Endothelial cell of umbilical vein (primary cell): ENCODE measurements around the gene ANKRD33B. TPM values are rescaled to one million over a fixed set of nuclear protein-coding genes. Genes with fewer than 3 reads are reported as not detected.

ENCODE experiments used
- BruUV-seq: library from RNA; stranded (reverse); fragments of 400-500 nt; replicated peaks from 2 replicates; lab custom pipeline; 2021; lab: Mats Ljungman, UMichigan
- CTCF ChIA-PET: fragments of 300-600, 350-600 bp; sonication (Branson Sonifier 250); formaldehyde crosslinking; loops from one replicate; lab custom pipeline; 2021; ENCODE audit warnings: antibody characterized with exemption, inconsistent platforms; lab: Charles Lee
- POLR2A ChIA-PET: fragments of 300-600, 350-600 bp; sonication (Branson Sonifier 250); formaldehyde crosslinking; loops from one replicate; lab custom pipeline; 2021; ENCODE audit warnings: antibody characterized with exemption, inconsistent platforms; lab: Charles Lee
- DNase-seq: peaks from one replicate; pipeline ENCODE4 v3.0.0-alpha.2; 2011; ENCODE audit warnings: low read depth, low spot score
- FAIRE-seq: peaks from 2 replicates; lab custom pipeline; 2011; peaks lifted over from hg19 to GRCh38; lab: Jason Lieb, UNC
- H2AFZ ChIP-seq: 2 replicates; pipeline ENCODE4 v1.6.0; 2012; ENCODE audit warnings: low read depth, low read length, control low read depth, inconsistent platforms
- H3K27ac ChIP-seq: 2 replicates; pipeline ENCODE4 v1.5.1; 2011; ENCODE audit warnings: low read depth, mild to moderate bottlenecking, control low read depth, low read length, moderate library complexity; ENCODE audit not compliant: insufficient read depth
- H3K27me3 ChIP-seq, 2 experiments: 2 replicates each; pipeline versions ENCODE4 v1.6.0 to v1.6.1; 2011; ENCODE audit warnings: low read length in 2 of 2, mixed read lengths in 1 of 2; ENCODE audit not compliant: control insufficient read depth in 2 of 2, insufficient read depth in 2 of 2
- H3K36me3 ChIP-seq, 2 experiments: 2 replicates in 1 of 2; 3 replicates in 1 of 2; pipeline ENCODE4 v1.5.1; 2011; ENCODE audit warnings: low read length in 2 of 2, mild to moderate bottlenecking in 1 of 2, moderate library complexity in 1 of 2; ENCODE audit not compliant: control insufficient read depth in 2 of 2, insufficient read depth in 2 of 2; ENCODE audit errors: extremely low read depth in 1 of 2
- H3K4me1 ChIP-seq: 3 replicates; pipeline ENCODE4 v1.5.1; 2011; ENCODE audit warnings: mild to moderate bottlenecking, low read length; ENCODE audit not compliant: control insufficient read depth, insufficient read depth; ENCODE audit errors: extremely low read depth
- H3K4me2 ChIP-seq: 2 replicates; pipeline ENCODE4 v1.6.1; 2011; ENCODE audit warnings: low read length, control low read depth, mixed read lengths; ENCODE audit not compliant: insufficient read depth
- H3K4me3 ChIP-seq, 3 experiments: fragments of 200-600 bp in 1 of 3; sonication (generic), shearing (Covaris generic) in 1 of 3; replicated peaks in 1 of 3; 2 replicates each; pipeline ENCODE4 v1.5.1; 2011 to 2016; ENCODE audit warnings: control low read depth in 3 of 3, low read length in 3 of 3, mild to moderate bottlenecking in 2 of 3, inconsistent platforms in 1 of 3, low read depth in 1 of 3, moderate library complexity in 1 of 3; ENCODE audit not compliant: insufficient read depth in 1 of 3
- H3K79me2 ChIP-seq: 2 replicates; pipeline ENCODE4 v1.6.0; 2012; ENCODE audit warnings: low read length, inconsistent platforms; ENCODE audit not compliant: control insufficient read depth, insufficient read depth
- H3K9ac ChIP-seq: replicated peaks from 2 replicates; pipeline ENCODE3; 2011; ENCODE audit warnings: low read length, control low read depth; ENCODE audit not compliant: insufficient read depth; ENCODE audit errors: extremely low read depth
- H3K9me1 ChIP-seq: replicated peaks from 3 replicates; pipeline ENCODE4 v1.6.0; 2011; ENCODE audit warnings: mild to moderate bottlenecking, low read length; ENCODE audit not compliant: control insufficient read depth, insufficient read depth; ENCODE audit errors: extremely low read depth
- H3K9me3 ChIP-seq: replicated peaks from 2 replicates; pipeline ENCODE4 v1.5.1; 2012; ENCODE audit warnings: low read length, inconsistent platforms; ENCODE audit not compliant: control insufficient read depth, insufficient read depth
- H4K20me1 ChIP-seq: replicated peaks from 2 replicates; pipeline ENCODE3; 2011; ENCODE audit warnings: mild to moderate bottlenecking, low read length; ENCODE audit not compliant: control insufficient read depth, insufficient read depth; ENCODE audit errors: extremely low read depth
- EZH2 ChIP-seq: IDR thresholded peaks from 2 replicates; pipeline ENCODE4 v1.6.1; 2012; ENCODE audit warnings: borderline replicate concordance, low read depth, mild to moderate bottlenecking, moderate library complexity, low read length, inconsistent platforms; ENCODE audit not compliant: severe bottlenecking
- FOS ChIP-seq: IDR thresholded peaks from 2 replicates; pipeline ENCODE4 v1.6.1; 2011; ENCODE audit warnings: mild to moderate bottlenecking, low read length, moderate library complexity, borderline replicate concordance; ENCODE audit not compliant: insufficient read depth
- GATA2 ChIP-seq: IDR thresholded peaks from 2 replicates; pipeline ENCODE4 v1.7.0; 2011; ENCODE audit warnings: low read depth, mild to moderate bottlenecking, moderate library complexity, mixed read lengths, low read length; ENCODE audit not compliant: insufficient read length, insufficient read depth
- JUN ChIP-seq: IDR thresholded peaks from 2 replicates; pipeline ENCODE4 v1.6.1; 2011; ENCODE audit warnings: borderline replicate concordance, low read depth; ENCODE audit not compliant: insufficient read length, insufficient read depth
- MAX ChIP-seq: IDR thresholded peaks from 2 replicates; pipeline ENCODE4 v1.6.1; 2011; ENCODE audit not compliant: insufficient read depth, insufficient read length
- MYC ChIP-seq: IDR thresholded peaks from one replicate; pipeline ENCODE4 v1.6.1; 2011; ENCODE audit warnings: mild to moderate bottlenecking, low read depth, low read length
- POLR2A ChIP-seq: IDR thresholded peaks from 2 replicates; pipeline ENCODE4 v1.6.1; 2012; ENCODE audit warnings: low read depth, mild to moderate bottlenecking, control low read depth, low read length
- POLR2AphosphoS5 ChIP-seq: IDR thresholded peaks from 2 replicates; pipeline ENCODE4 v1.6.1; 2012; ENCODE audit warnings: low read depth, mild to moderate bottlenecking, control low read depth, low read length, moderate library complexity; ENCODE audit not compliant: insufficient read depth
- dilution Hi-C: fragments of 300-500 bp; cut with MboI; formaldehyde crosslinking; loops from one replicate; pipeline ENCODE4 v1.15.0; 2019; ENCODE audit warnings: low sequenced_read_pairs; ENCODE audit not compliant: extremely low pct_ligation_motif_present
- intact Hi-C: fragments of 100-400 bp; cut with micrococcal nuclease; formaldehyde crosslinking; loops from one replicate; pipeline ENCODE4 v1.10.0; 2022
- polyA plus RNA-seq, 4 experiments: library from polyadenylated mRNA; depleted of rRNA in 3 of 4; stranded (reverse) in 3 of 4; unstranded in 1 of 4; fragments of >200 nt; gene quantifications; 2 replicates each; pipeline versions ENCODE4 v1.2.1 to v1.2.3, GENCODE V29; 2011 to 2012; ENCODE audit warnings: missing spikeins in 1 of 4
- total RNA-seq: library from RNA; stranded (reverse); gene quantifications from 2 replicates; pipeline ENCODE4 v1.2.3, GENCODE V29; 2021
- TF ChIP-seq, protein P1 (sequence below), 2 donors: IDR thresholded peaks; 1 replicate in 1 of 2; 2 replicates in 1 of 2; pipeline ENCODE4 v1.5.1; 2011; ENCODE audit warnings: low read length in 2 of 2, mild to moderate bottlenecking in 2 of 2, moderate library complexity in 2 of 2, control low read depth in 1 of 2, inconsistent platforms in 1 of 2, low read depth in 1 of 2; ENCODE audit not compliant: insufficient read depth in 1 of 2; ENCODE audit errors: extremely low read depth in 1 of 2

The ANKRD33B gene
- total and polyA plus RNA-seq, 2 donors (not counting 3 experiments of a cell fraction or from before 2014, with no cell fraction given), result 2.4 to 5.4 TPM

DNA sequence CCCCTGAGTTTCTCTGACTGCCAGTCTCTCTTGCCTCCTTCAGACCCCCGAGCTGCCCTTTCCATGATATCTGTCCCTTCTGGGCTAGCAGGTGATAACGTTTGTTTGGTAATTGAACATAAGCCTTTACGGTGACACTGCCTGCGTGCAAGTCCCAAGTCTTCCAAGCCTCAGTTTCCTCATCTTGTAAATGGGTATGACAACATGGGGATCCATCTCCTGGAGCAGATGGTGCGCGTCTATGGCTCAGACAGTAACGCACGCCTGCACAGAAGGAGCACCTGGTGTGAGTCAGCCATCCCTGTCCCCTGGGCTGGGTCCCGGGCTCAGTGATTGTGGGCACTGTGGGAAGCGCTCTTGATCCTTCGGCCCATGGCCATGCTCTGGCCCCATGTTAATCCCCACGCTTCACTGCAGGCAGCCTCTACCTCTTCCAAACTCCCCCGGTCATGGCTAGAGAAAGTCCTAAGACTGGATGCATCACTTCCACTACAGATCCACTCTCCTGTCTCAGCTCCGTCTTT is 111.4 kb downstream of the ANKRD33B start:
- intact Hi-C loops, result loop anchor here (1.0 kb wide), 1 partner anchor 223 kb away; no protein-coding TSS in a partner anchor
- CTCF ChIA-PET, result interaction anchor here (0.9 to 2.2 kb wide), 5 partner anchors 18 to 224 kb away, joined by 3 to 12 read pairs (median 3); no protein-coding TSS in a partner anchor
- Histone ChIP-seq H3K79me2 (no peaks in the 10 kb centered on the region), H3K27ac (no peak overlapping the region), H3K4me2 (no peak overlapping the region), H3K9me1 (no peaks in the 10 kb centered on the region), H3K36me3 (peaks cover 5 to 20% of the 10 kb centered on the region in 2 experiments), H4K20me1 (no peaks in the 10 kb centered on the region), H3K27me3 (peaks cover 4 to 5% of the 10 kb centered on the region in 2 experiments), H3K4me3 (no peak overlapping the region), H2AFZ (no peak overlapping the region), H3K4me1 (no peaks in the 10 kb centered on the region), H3K9me3 (no peaks in the 10 kb centered on the region), H3K9ac (no peak overlapping the region)
- POLR2A ChIA-PET, result no interaction called here
- DNase-seq (no peak), FAIRE-seq (no peak)
- BruUV-seq, result no TSS peak
- TF ChIP-seq POLR2AphosphoS5, result no peak
- TF ChIP-seq, protein P1, sequence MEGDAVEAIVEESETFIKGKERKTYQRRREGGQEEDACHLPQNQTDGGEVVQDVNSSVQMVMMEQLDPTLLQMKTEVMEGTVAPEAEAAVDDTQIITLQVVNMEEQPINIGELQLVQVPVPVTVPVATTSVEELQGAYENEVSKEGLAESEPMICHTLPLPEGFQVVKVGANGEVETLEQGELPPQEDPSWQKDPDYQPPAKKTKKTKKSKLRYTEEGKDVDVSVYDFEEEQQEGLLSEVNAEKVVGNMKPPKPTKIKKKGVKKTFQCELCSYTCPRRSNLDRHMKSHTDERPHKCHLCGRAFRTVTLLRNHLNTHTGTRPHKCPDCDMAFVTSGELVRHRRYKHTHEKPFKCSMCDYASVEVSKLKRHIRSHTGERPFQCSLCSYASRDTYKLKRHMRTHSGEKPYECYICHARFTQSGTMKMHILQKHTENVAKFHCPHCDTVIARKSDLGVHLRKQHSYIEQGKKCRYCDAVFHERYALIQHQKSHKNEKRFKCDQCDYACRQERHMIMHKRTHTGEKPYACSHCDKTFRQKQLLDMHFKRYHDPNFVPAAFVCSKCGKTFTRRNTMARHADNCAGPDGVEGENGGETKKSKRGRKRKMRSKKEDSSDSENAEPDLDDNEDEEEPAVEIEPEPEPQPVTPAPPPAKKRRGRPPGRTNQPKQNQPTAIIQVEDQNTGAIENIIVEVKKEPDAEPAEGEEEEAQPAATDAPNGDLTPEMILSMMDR (IDR thresholded peaks at IDR 0.05; ENCODE audit: extremely low read depth in 1 of 2, insufficient read depth in 1 of 2, low read depth in 1 of 2, low read length in 2 of 2), result no peak
- TF ChIP-seq MYC, result no peak
- no peak for TF ChIP-seq POLR2A
- TF ChIP-seq MAX, result no peak
- no peak for TF ChIP-seq GATA2
- no peak for TF ChIP-seq FOS
- TF ChIP-seq JUN, result no peak
- no peak for TF ChIP-seq EZH2
- dilution Hi-C loops, result no loop called here
